DMS53 treated with DMSO at 0.1 percent for 48 hours (cell line): Measurements from ENCODE around the gene HSD17B7.

Experiments used
- DNase-seq: peaks from one replicate; lab custom pipeline; 2025; ENCODE audit not compliant: unreplicated experiment; lab: John Stamatoyannopoulos, UW

Gene HSD17B7

DNA sequence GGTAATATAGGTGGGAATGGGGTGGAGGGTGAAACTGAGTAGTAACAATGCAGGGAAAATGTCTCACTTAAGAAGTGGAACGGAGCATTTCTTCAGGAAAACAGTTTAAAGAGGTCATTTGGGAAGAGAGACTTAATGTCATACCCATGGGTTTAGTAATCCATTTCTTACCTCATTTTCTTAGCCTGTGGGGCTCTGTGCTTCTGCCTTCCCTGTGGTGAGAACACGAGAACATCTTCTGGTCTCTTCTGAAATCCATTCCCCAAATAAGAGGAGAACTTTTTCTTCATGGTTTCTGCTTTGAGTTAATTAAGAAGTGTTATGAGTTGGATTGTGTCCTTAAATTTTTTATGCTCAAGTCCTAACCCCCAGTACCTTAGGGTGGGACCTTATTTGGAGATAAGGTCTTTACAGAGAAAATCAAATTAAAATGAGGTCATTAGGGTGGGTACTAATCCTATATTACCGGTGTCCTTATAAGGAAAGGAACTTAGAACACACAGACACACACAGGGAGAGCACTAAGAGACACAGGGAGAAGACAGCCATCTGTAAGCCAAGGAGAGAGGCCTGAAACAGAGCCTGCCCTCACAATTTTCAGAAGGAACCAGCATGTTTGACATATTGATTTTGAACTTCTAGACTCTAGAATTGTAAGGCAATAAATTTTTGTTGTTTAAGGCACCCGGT, 65.1 kb downstream of the HSD17B7 start:
- no peak for DNase-seq

DNA sequence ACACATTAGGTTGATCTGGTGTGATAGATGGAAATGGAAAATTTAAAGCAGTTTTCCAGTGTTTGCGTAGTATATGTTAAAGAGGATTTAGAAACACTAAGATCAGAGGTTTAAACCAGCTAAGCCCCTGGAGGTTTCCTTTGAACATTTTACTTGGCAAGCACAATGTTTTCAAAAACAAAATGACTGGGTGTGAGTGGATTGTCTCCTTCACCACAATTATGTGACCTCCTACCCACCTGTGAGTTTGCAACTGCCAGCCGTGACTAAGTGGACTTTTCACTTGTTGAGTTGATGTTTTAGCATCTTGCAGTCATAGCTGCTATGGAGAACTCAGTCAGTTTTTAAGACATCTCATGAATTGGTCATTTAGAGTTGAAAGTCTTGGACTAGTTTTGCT, 65.8 kb downstream of the HSD17B7 start:
- DNase-seq = no peak

DNA sequence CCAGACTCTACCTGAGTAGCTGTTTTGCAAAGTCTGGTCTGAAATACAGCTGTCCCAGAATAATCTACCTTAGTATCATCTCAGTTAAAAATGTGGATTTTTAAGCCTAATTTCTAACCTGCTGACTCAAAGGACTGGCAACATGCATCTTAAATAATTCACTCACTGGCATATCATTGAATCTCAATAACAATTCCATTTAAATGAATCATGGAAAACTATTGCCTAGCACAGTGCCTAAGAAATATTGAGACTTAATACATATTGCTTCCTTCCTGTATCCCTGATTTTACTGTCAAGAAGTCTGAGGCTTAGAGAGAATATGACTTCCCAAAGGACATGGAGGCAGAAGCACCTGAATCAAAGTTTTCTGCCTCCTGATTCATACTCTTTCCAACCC, 67.3 kb downstream of the HSD17B7 start:
- no peak for DNase-seq

DNA sequence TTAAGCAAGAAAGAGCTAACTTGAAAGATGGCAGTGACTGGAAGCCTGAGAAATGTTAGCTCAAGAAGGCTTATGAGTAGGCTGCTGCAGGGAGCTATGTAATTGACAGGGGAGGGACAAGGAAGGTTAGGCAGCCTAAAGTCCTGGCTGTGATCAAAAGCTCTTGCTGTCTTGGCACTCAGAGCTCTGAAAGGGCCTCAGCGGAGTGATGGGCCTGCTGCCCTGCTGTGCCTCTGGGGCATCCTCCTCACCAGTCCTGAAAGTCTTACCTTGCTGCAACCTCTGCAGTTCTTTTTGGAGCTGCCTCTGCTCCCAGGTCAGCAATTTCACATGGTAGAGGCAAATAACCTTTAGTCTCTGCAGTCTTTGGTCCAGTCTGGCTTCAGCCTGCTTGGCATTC, 68.7 kb downstream of the HSD17B7 start:
- no peak for DNase-seq

- no peak for DNase-seq
Observed at GRCh38 chr1:162861101-162861500, 70.6 kb downstream of the HSD17B7 start, which contains the start of gene CCDC190. Gene CCDC190, minus strand, starts transcription at chr1:162861175. Its CDS starts 1,529 bp downstream, at chr1:162859646.

DNA sequence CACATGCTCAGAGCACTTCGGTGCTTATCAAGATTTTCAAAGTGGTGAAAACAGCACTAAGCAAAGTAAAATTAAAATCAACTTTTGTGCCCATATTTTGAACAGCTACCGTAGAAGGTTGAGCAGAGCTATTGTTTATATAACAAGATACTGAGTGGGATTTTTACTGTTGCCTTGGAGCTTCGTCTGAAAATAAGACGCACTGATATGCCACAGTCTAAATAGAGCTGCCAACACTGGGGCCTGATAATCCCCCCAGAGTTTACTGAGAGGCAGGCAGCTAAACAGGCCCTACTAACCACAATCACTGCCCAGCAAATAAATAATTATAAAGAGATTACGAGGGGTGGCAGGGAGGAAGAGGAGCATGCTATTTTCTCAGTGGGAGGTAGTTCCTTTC, 71.1 kb downstream of the HSD17B7 start:
- no peak for DNase-seq
